ENCODE results near the gene SLC46A3.

GRCh38 chr13:28658539-28658795 lies 60.3 kb downstream of the SLC46A3 start:
- no peak for TF ChIP-seq POLR2A (IDR thresholded peaks at IDR 0.05; ENCODE audit: low read length)
- TF ChIP-seq GATA1 (IDR thresholded peaks at IDR 0.05; ENCODE audit: low read depth, low read length): no peak

Data from erythroblast (primary cell).